HT-29 (cell line): ENCODE data around the gene BPIFA1. TPM values are rescaled to one million over a fixed set of nuclear protein-coding genes. Genes with fewer than 3 reads are reported as not detected.

ENCODE experiments used
- DNase-seq: peaks from one replicate; pipeline ENCODE4 v3.0.0-alpha.2; 2015; ENCODE audit warnings: low spot score
- total RNA-seq: library from RNA; depleted of rRNA; stranded (reverse); fragments of >200 nt; shearing (Covaris generic); gene quantifications from 2 replicates; pipeline ENCODE4 v1.2.3, GENCODE V29; 2014; rRNA removed

The BPIFA1 gene
- total RNA-seq, 1 experiment from 2014 or later, result not detected

DNA sequence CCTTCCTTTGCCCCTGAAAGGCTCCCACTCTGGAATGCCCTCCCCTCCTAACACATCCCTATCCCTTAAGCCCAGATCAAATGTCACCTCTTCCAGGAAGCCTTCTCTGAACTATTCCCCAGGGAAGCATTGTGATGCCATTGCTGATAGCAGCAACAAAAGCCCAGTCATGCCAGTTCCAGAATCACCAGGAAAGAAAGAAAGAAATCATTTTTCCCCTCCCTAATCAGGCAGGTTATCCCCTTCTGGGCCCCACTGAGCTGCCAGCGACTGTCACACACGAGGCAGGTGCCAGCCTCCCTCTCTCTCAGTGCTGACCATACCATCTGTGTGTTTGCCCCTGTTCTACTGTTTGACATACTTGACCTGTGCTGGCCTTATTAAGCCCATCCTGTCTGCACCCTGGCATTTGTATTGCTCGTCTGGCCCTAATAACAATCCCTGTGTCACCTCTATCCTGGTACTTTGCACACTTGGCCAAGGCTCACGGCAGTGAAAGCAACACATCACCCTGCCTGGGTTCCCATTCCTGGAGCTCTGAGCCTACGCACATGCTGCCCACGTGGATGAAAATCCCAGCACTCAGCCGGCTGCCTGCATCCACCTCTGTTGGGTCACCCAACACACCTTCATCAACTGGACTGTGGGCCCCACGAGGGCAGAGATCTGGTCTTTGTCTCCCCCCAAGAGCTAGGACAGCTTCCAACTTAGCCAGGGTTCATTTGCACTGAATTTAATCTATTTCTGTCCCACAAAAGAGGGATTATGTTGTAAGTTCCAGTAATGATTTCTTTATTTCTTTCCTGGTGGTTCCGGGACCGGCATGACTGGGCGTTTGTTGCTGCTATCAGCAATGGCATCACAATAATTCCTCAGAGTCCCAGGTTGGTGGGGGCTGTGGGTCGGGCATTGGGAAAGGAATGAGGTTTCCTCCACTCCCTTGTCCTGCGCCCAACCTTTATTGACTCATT lies 42.0 kb downstream of the BPIFA1 start:
- peak; percentile 33 for DNase-seq

DNA sequence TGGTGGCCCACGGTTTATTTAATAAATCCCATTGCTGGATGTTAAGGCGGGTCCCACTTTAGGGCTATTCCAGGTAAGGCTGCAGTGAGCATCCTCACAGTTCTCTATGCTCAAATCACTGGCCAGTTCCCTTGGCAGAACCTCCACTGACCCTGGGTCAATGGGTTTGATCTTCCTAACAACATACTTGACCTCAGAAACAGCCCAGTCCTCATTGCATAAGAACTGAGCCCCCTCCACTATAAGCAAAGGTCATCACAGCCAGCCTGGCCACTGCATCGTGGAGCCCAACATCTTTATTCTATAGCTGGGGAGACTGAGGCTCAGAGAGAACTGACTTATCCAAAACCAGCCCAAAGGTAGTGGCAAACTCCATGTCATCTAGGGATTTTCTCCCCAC lies 42.9 kb downstream of the BPIFA1 start:
- DNase-seq, result no peak

DNA sequence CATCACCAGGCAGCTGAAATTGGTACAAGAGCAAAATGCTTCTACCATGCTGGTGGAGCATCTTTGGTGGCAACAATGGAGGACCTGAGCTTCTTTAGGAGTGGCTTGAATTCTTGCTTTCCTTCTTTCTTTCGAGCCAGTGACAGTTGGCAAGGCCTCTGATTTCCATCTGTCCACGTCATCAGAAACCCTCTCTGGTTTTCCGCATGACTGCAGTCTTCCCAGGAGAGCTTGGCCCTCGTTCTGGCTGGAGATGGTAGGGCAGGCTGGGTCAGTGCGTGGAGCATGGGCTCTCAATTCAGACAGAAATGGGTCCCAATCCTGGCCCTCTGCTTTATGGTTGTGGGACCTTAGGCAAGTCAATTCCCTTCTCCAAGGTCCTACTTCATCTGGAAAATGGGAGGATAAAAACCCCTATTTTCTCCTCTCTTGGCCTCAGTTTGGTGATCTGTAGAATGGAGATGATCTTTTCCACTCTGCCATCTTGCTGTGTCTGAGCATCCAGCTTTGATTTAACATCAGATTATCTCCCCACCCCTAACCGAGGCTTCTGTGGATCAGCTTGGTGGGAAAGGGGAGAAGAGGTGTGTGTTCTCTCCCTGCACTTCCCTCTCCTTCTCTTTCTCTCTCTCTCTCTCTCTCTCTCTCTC lies 43.6 kb downstream of the BPIFA1 start:
- no peak for DNase-seq

DNA sequence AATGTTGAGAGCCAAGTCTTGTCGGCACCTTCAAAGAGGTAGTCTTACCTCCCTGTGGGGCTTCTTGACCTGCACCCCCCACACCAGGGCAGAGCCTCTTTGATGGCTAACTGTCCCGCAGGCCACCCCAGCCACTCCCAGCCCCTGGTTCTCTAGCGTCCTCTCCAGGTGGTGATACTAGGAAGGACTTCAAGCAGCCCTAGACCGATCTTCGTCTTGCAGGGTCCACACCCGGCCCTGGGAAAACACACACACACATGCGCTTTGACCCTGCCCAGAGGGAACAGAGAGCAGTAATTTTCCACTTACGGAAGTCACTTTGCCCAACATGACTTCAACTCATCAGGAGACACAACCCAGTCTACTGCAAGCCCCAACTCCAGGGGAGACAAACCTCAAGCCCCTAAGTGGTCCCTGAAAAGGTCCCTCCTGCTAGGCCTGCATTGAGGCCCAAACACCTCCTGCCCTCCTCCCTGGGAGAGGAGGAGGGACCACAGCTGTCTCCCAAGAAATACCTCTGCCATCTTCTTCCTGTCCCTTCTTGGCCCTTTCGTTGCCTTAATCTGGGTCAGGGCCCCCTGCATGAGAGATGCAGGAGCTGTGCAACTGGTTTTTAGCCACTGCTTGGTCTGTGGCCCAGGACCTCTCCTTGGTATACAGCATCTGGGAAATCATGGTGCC lies 44.3 kb downstream of the BPIFA1 start:
- no peak for DNase-seq

DNA sequence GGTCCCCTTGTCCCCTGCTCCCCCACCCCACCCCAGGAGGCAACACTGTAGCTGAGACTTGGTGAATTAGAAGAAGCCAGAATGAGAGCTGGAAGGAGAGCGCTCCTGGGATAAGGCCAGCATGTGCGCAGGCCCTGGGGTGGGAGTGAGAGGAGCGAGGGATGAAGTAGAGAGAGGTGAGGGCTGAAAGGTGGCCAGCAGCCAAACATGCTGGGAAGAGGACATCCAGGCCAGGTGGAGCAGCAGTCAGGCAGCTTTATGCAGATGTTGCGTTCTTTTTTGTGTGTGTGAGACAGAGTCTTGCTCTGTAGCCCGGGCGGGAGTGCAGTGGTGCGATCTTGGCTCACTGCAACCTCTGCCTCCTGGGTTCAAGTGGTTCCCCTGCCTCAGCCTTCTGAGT lies 45.0 kb downstream of the BPIFA1 start:
- no peak for DNase-seq

DNA sequence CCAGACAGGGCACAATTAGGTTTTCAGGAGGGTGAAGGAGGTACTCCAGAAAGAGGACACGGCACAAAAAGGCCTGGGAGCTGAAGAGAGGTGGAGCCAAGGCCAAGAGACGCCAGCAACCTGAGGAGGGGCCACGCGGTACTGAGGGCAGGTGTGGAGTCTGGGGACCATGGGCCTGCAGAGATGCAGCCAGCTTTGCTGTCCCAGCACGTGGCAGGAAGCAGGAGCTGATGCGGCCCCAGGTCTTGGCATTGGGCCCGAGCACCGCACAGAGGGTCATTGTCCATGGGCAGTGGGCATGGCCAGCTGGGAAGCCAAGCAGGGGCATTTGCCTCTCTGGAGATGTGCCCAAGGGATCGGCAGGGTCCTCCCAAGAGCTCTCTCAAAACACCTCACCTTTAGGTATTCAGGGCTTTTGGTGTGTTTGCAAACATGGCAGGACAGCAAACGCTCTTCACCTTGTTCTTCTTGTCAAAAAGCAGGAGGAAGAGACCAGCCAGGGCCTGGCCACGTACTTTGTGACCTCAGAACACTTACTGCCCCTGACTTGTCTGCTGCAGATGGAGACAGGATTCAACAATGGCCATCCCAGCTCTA lies 45.9 kb downstream of the BPIFA1 start:
- no peak for DNase-seq

DNA sequence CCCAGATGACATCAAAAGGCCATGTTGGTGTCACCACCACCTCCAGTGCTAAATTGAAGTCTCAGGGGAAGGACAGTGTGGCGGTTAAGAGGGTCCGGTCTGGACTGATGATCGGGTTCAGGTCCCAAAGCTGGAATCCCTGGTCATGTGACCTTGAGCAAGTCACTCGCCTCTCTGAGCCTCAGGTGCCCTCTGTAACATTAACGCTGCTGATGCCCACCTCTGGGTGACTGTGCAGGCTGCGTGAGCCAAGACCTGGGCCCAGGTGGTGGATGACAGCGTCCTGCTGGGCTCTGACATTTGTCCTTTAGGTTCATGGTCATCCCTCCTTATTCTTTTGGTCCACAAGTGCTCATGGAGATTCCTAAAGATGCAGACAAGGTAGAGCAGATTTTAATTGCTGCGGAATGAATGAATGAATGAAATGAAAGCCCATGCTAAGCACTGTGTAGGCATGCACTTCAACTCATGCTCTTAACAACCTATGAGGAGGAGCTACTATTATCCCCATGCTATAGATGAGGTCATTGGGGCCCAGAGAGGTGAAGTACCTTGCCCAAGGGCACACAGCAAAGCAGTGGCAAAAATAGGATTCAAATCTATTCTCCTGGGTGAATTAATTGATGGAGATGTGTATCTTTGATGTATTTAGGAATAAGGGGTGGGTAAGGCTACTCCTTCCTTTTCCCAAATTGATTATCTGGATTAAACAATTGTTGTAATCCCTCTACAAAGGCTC lies 46.6 kb downstream of the BPIFA1 start:
- DNase-seq, result no peak

DNA sequence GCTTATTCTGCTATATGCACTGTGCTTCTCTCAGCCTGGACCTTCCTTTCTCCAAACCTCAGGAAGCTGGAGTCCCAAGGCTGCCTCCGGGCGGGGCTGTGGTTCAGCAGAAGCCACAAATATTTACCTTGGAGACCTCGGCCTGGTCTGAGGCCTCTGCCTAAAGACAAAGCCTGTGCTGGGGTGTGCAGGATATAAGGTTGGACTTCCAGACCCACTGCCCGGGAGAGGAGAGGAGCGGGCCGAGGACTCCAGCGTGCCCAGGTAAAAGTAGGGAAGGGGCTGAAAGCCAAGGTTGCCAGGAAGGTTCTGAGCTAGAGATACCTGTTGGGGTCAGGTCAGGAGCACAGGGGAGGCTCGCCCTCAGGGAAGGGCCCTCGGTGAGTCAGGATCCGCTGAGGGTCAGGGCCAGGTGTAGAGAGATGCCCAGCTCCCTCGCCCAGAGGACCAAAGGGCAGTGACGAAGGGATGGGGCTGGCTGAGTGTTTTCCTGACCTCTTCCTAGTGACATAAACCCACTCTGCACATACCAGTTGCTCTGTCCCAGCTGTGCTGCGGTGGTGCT lies 47.3 kb downstream of the BPIFA1 start, which contains the start of gene BPIFB1:
Gene BPIFB1 (plus strand): TSS at position 224 of the 565 bp plus-strand sequence. CDS start 2,860 bp downstream, outside the sequence.
- no peak for DNase-seq

DNA sequence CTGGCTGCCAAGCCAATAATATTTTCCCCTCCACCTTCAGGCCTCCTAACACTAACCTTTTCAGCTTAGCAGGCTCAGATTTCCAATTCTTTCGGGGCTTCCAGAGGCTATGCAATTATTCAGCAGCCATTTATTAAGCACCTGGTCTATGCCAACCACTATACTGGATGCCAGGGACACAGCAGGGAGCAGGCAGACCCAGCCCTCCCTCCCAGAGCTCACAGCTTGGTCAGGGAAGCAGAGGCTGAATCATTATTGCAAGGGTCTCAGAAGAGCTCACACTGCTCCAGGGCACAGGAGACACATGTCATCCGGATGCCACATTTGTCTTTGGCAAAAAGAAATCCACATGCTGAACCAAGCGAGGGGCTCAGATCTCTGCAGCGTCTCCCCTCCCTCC lies 48.5 kb downstream of the BPIFA1 start:
- DNase-seq, result no peak

DNA sequence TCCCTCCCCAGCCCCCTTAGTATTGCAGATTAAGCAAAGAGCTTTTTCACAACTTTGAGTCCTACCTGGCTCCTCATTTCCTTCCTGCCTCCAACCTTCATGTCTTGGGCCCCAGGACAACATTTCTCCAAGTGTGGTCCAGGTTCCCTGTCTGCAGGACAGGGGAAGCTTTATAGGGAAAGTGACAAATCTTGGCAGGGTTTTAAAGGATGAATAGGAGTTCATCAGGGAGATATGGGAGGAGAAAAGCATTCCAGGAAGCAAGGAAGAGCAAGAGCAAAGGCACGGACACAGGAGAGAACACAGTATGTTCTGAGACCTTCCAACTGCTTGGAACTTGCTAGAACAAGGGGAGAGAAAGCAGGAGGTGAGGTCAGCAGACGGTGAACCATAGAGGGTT lies 49.1 kb downstream of the BPIFA1 start:
- DNase-seq, result no peak

DNA sequence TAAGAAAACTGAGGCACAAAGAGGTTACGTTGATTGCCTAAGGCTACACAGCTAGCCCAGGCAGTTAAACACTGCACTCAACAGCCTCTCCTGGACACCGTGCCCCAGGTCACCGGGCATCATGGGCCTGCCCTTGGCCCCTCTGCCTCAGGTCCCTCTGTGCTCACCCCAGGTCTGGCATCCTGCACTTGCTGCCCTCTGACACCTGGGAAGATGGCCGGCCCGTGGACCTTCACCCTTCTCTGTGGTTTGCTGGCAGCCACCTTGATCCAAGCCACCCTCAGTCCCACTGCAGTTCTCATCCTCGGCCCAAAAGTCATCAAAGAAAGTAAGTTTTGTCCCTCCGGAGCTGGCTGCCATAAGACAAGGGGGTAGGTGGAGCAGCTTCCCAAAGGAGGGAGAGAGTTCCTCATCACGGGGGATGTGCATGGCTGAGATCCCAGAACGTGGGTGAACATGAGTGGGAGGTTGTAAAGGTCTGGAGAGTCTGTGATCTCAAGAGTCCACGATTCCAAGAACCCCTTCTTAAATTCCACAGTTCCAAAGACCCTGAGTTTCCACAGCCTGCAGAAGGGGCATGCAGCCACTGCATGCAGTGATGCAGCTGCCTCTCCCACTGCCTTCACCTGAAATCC lies 50.2 kb downstream of the BPIFA1 start:
- DNase-seq, result no peak

DNA sequence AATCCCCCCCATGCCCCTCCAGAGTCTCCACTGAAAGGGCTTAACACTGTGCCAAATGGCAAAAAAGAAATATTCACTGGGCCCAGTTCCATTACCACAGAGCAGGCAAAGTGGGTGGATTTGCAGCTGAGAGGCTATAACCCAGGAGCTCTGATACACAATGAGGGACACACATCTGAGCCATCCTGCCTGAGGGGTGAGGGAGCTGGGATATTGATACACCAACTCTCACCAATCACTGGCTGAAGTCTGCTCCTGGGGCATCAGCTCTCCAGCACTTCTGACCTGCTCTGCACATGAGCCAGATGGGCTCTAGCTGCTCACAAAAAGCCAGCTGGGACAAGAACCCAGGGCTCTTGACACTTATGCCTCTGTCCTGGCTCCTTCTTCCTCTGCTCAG lies 52.1 kb downstream of the BPIFA1 start:
- no peak for DNase-seq

DNA sequence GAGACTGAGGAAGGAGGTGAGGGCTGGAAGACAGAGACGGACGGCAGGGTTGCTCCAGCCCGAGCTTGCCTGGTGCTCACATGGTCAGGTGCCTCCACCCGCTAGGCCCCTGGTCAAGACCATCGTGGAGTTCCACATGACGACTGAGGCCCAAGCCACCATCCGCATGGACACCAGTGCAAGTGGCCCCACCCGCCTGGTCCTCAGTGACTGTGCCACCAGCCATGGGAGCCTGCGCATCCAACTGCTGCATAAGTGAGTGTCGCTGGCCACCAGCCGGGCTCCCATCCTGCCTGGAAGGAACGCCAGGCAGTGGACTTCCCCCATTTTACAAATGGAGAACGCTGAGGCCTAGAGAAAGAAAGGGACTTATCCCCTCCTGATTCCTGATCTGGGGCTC lies 55.1 kb downstream of the BPIFA1 start:
- DNase-seq, result no peak

DNA sequence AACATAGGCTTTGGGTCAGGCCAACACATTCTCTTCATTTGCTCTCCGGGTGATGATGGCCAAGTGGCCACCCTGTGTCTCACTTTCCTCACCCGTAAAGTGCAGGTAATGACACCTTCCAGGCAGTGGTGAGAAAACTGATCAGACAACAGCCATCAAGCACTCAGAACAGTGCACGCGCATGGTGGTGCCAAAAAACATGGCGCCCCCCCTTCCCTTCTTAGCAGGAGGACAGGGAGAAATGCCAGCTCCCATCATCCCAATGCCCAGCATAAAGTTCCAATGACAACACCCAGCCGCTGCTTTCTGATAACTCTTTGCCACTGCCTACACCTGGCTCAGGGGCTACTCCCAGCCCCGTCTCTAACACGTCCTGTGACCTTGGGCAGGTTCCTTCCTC lies 55.6 kb downstream of the BPIFA1 start:
- no peak for DNase-seq

DNA sequence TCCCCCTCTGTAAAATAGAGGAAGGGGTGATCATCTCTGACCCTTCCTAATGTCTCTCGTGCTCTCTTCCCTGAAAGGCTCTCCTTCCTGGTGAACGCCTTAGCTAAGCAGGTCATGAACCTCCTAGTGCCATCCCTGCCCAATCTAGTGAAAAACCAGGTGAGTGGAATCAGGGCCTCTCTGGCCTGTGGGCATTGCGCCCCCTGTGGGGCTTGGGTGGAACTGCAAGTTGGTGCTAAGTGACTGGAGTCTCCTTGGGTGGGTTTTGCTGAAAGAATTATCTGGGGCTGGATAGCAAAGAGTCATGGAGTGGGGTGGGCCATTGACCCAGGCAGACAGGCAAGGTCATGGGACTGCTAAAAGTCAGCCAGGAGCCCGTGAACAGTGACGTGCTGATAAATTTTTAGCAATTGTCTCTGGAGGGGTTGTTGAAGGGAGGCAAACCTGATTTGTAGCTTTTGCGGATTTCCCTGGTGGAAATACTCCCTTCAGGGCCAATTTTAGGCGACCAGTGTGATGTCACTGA lies 56.1 kb downstream of the BPIFA1 start:
- peak; percentile 78 for DNase-seq

Other genes starting within 250 kb of the BPIFA1 start
- gene SUN5, start 231.6 kb upstream of the BPIFA1 start, total RNA-seq, result not detected in 2 replicates
- not detected in 2 replicates for gene BPIFB2, start 228.3 kb upstream of the BPIFA1 start, total RNA-seq
- not detected in 2 replicates for gene BPIFB6, start 204.3 kb upstream of the BPIFA1 start, total RNA-seq
- not detected in 2 replicates for gene BPIFB3, start 182.1 kb upstream of the BPIFA1 start, total RNA-seq
- gene BPIFB4, start 156.4 kb upstream of the BPIFA1 start, total RNA-seq, result not detected in 2 replicates
- gene BPIFA2, start 67.8 kb upstream of the BPIFA1 start, total RNA-seq, result not detected in 2 replicates
- not detected in 2 replicates for gene BPIFA3, start 18.6 kb upstream of the BPIFA1 start, total RNA-seq
- gene BPIFB1, start 47.2 kb downstream of the BPIFA1 start, total RNA-seq, result not detected in 2 replicates
- gene CDK5RAP1, start 165.5 kb downstream of the BPIFA1 start, total RNA-seq, result 34.4 and 39.3 TPM in 2 replicates
- 0.42 and 1.2 TPM in 2 replicates for gene SNTA1, start 207.8 kb downstream of the BPIFA1 start, total RNA-seq